ENCODE measurements around the gene SNX7.

The SNX7 gene

DNA sequence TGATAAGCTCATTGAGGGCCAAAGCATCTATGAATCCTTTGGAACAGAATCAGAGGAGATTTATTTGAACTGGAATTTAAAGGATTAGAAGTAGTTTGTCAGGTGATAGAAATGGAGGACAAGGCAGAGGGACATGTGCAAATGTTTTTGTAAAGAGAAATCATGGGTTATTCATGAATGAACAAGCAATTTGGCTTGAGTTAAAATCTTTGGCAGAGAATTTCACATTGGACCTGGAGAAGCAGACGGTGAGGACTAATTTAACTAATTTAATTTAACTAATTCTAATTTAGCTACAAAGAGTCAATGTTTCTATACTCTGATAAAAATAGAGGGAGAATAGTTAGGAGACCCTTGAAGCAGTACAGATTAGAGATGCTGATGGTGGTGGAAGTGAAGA lies 36.3 kb downstream of the SNX7 start:
- no peak for DNase-seq (ENCODE audit: low read depth in 2 of 2)

GRCh38 chr1:98698625-98699024 lies 37.1 kb downstream of the SNX7 start:
- DNase-seq (ENCODE audit: low read depth in 2 of 2), result no peak

- DNase-seq (ENCODE audit: low read depth in 2 of 2), result no peak
These were observed 38.7 kb downstream of the SNX7 start for GRCh38 chr1:98700228-98700627.

GRCh38 chr1:98702976-98703375 lies 41.5 kb downstream of the SNX7 start:
- no peak for DNase-seq (ENCODE audit: low read depth in 2 of 2)

DNA sequence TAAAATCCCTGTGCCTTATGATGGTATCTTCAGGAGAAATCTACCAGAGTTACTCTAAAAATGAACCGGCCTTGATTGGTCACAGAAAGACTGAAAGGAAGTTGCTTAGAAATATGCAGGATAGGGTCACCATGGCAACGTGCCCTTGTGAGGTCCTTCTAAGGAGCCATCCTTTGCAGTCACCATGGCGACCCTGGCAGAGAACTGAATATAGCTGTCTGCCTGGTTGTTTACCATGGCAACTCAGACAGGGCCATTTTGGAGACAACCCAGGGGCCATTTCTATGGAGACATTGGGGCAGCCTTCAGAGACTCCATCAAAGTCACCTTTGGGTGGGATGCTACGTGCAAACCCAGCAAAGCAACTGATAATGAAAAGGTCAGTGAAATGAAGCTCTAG lies 43.0 kb downstream of the SNX7 start:
- DNase-seq (ENCODE audit: low read depth in 2 of 2), result no peak

- no peak for DNase-seq (ENCODE audit: low read depth in 2 of 2)
These were observed 43.5 kb downstream of the SNX7 start for GRCh38 chr1:98704971-98705370.

DNA sequence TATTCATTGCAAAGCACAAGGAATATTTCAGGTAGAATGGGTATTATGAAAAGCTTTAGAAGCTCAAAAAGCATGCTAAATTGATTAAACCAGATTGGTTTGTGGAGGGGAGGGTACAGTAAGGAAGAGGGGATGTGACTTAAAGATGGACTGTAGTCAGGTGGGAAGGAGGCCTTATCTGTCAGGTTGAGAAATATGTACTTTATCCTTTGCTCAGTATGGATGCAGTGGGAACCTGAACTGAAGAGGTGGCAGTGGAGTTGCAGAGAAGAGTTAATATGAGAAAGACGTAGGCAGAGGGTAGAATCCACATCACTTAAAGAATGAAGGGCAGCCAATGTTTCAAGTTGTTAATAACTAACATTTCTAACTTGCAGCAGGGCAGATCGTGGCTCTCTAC lies 44.1 kb downstream of the SNX7 start:
- no peak for DNase-seq (ENCODE audit: low read depth in 2 of 2)

- no peak for DNase-seq (ENCODE audit: low read depth in 2 of 2)
These were observed 44.8 kb downstream of the SNX7 start for GRCh38 chr1:98706173-98706843.

DNA sequence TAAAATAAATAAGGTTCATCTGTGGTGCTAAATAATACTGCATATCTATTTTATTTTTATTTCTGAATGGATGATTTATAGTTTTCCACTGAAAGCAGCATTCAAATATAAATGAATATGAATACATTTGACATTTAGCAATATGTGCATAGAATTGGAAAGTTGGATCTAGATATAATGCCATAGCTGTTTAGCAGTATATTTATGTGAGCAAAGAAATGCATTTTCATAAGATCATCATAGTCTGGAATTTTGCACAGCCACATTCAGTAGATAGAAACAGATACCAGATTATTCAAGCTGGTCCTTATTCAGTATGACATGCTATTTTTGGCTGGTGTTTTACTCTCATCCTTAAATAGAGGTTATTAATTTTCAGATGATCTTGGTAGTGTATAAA lies 46.0 kb downstream of the SNX7 start:
- DNase-seq (ENCODE audit: low read depth in 2 of 2), result no peak

- DNase-seq (ENCODE audit: low read depth in 2 of 2), result no peak
These were observed 48.4 kb downstream of the SNX7 start for GRCh38 chr1:98709906-98710305.

GRCh38 chr1:98723574-98723973 lies 62.1 kb downstream of the SNX7 start:
- no peak for DNase-seq (ENCODE audit: low read depth in 2 of 2)

GRCh38 chr1:98732985-98733781 lies 71.7 kb downstream of the SNX7 start:
- no peak for DNase-seq (ENCODE audit: low read depth in 2 of 2)

DNA sequence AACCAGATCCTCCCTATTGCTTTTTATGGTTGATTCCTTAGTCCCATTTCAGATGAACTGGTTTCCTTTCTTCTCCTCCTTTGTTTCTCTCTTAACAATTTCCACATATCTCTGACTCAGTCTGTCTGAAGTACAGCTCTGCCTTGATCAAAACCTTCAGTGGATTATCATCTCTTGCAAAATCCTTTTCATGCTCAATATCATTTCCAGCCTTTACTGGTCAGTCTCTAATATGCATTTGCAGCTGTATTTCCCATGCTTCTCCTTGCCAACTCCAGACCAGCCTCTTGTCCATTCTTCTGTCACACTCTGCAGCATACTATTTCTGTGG lies 72.2 kb downstream of the SNX7 start:
- no peak for DNase-seq (ENCODE audit: low read depth in 2 of 2)

DNA sequence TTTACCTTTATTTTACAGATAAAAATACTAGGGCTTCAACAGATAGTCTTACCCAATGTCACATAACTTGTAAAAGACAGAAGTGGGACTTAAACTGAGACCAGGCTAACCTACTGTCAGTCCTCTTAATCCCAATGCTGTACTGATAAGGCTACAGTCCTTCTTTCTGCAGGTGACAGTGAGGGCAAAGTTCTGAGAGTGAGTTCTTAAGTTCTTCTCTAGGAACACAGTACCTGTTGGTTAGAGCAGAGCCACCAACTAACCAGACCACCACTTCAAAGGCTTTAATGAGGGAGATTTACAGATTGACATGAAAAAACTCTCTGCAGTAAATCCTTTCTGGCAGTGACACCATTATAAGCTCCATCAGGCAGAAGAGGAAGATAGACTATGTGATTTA lies 74.2 kb downstream of the SNX7 start:
- no peak for DNase-seq (ENCODE audit: low read depth in 2 of 2)

GRCh38 chr1:98737835-98738234 lies 76.3 kb downstream of the SNX7 start:
- DNase-seq (ENCODE audit: low read depth in 2 of 2), result no peak

- DNase-seq (ENCODE audit: low read depth in 2 of 2), result no peak
These were observed 78.2 kb downstream of the SNX7 start for GRCh38 chr1:98739762-98740161.

- no peak for DNase-seq (ENCODE audit: low read depth in 2 of 2)
These were observed 79.6 kb downstream of the SNX7 start for GRCh38 chr1:98741164-98741563.

DNA sequence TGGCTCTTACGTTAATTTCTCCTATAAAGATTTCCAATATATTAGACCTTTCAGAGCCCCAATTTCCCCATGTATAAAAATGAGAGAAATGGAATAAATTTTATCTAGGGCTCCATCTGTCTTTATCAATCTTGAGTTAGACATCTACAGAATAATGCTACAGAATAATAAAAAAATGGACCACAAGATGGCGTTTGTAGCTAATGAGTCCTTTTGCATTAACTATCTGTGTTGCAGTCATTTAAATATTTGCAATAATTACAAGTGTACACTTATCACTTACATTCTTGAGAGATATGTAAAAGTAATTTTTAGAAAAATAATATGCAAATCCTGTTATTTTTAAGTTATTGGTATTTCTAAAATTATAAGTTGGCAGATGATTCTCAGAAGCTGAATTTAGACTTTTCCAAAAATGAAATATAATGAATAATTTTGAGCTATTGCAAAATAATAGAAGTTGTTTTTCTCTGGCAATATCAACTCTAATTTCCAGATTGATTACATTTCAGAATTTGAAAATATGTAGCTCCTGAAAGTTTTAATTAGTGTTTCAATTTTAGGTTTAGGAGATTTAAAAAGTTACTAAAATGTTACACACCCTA lies 87.7 kb downstream of the SNX7 start:
- DNase-seq (ENCODE audit: low read depth in 2 of 2), result no peak

DNA sequence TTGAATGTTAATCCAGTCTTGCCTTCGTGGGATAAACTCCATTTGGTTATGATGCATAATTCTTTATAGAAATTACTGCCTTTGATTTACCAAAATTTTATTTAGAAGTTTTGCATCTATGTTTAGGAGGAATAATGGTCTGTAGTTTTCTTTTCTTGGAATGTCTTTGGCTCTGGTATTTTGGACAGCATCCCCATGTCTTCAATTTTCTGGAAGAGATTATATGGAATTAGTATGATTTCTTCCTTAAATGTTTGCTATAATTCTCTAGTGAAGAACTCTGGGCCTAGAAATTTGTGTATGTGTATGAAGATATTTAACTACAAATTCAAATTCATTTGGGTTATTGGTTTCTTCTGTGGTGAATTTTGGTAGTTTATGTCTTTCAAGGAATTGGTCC lies 92.7 kb downstream of the SNX7 start:
- DNase-seq (ENCODE audit: low read depth in 2 of 2), result no peak

DNA sequence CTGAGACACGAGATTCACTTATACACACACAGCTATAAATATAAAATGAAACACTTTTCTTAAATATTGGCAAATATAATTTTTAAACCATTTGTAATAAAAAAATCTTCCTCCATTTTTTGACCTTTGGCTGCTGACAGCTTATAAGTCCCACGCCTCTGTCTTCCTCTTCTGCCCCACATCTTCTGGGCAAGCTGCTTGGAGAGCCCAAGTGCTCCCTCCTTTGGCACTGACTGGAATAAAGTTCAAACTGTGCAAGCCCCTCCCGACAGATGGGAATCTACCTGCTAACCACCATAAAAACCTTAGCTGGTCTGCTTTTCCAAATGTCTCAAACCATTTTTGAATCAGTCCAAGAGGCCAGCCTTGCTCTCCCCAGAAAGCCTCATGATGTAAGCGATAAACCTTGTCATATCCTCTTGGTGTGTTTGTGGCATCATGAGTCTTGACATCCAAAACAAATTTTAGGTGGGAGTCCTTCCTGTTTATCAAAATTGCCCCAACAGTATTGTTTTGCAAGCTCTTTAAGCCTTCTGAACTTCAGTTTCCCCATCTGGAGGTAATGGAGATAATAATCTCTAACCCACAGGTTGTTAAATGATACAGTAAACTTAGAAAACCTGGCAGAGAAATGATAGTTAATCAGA lies 99.8 kb downstream of the SNX7 start:
- DNase-seq (ENCODE audit: low read depth in 2 of 2), result no peak

DNA sequence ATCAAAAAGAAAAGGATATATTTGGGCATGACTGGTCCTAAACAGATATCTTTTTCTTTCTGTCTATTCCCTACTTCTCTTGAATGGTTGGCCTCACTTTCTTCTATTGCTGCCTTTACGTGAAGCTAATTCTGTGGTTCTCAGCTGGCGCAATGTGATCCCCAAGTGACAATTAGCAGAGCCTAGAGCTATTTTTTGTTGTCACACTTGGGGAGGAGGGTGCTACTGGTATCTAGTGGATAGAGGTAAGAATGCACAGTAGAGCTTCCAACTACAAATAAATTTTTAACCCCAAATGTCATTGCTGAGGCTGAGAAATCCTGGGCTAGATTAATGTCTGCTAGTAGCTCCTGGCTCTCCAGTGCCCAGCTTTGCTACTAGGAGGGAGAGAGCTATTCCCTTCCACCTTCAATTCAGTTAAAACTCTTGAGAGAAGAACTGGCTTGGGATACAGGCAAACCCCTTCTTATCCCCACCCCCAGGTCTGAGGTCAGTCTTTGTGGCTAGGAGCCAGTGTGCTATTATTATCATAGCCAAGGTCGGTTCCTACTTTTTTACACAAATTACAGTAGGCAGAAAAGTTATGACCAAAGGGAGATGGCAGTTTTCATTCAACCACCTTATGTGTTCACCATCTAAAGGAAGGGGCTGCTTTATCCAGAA lies 102.1 kb downstream of the SNX7 start:
- DNase-seq (ENCODE audit: low read depth in 2 of 2), result no peak

GRCh38 chr1:98764485-98764884 lies 103.0 kb downstream of the SNX7 start:
- no peak for DNase-seq (ENCODE audit: low read depth in 2 of 2)

Data from stimulated activated CD8-positive, alpha-beta memory T cell treated with anti-CD3 and anti-CD28 coated beads, Interleukin-7, amount 100 ng/mL, for 4 hours (primary cell).